ENCODE results near the gene SYCP1. TPM values are rescaled to one million over a fixed set of nuclear protein-coding genes. Genes with fewer than 3 reads are reported as not detected.
"Not testable (repeated sequence)": the region's sequence is repeated elsewhere in the genome, so short reads cannot be mapped to it uniquely, and the experiment has no call there.

Gene SYCP1
- total and polyA plus RNA-seq, 5 experiments from 2014 or later, result not detected

DNA sequence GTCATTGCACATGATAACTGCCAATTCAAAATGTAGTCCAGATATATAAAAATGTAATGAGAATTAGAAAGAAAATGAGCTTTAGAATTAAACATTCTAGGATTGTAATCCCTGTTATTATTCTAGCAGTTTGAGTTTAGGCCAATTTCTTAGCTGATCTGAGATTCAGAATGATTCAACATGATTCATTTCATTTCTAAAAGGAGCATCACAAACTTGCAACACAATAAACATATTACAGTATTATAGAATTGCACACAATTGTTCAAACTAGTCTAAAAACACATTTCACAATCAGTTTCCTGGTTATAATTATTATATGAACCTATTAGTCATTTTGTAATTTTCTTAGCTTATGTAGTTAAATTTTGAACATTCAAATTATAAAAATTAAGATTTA lies 131.6 kb downstream of the SYCP1 start:
- Mint-ChIP-seq H3K4me3 (no peak overlapping the region), H3K27me3 (peaks cover 0 to 15% (median 3%) of the 10 kb centered on the region in 5 donors), H3K27ac (no peak overlapping the region), H3K4me1 (no peaks in the 10 kb centered on the region), H3K36me3 (peaks cover 0 to 38% (median 35%) of the 10 kb centered on the region in 3 donors), H3K9me3 (peaks cover 18 to 59% (median 35%) of the 10 kb centered on the region in 9 donors)
- ATAC-seq (no peak), DNase-seq (no peak)
- POLR2A ChIA-PET, result no interaction called here

DNA sequence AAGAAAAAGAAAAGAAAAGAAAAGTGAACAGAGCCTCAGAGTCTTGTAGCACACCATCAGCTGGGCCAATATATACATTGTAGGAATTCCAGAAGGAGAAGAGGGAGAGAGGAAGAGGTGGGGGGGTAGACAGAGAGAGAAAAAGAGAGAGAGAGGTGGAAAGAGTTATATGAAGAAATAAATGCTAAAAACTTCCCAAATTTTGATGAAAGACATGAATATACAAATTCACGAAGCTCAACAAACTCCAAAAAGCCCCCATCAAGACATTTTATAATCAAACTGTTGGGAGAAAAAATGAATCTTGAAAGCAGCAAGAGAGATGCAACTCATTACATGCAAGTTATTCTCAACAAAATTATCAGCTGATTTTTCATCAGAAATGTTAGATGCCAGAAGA lies 133.4 kb downstream of the SYCP1 start:
- Mint-ChIP-seq H3K36me3 (peaks cover 0 to 24% (median 24%) of the 10 kb centered on the region in 3 donors), H3K27ac (peak overlapping the region in 1 of 10 donors; percentile 29), H3K27me3 (peaks cover 0 to 14% (median 3%) of the 10 kb centered on the region in 5 donors), H3K4me1 (no peaks in the 10 kb centered on the region), H3K9me3 (peaks cover 11 to 42% (median 23%) of the 10 kb centered on the region in 9 donors), H3K4me3 (no peak overlapping the region)
- ATAC-seq, result no peak
- POLR2A ChIA-PET, result no interaction called here
- no peak for DNase-seq

DNA sequence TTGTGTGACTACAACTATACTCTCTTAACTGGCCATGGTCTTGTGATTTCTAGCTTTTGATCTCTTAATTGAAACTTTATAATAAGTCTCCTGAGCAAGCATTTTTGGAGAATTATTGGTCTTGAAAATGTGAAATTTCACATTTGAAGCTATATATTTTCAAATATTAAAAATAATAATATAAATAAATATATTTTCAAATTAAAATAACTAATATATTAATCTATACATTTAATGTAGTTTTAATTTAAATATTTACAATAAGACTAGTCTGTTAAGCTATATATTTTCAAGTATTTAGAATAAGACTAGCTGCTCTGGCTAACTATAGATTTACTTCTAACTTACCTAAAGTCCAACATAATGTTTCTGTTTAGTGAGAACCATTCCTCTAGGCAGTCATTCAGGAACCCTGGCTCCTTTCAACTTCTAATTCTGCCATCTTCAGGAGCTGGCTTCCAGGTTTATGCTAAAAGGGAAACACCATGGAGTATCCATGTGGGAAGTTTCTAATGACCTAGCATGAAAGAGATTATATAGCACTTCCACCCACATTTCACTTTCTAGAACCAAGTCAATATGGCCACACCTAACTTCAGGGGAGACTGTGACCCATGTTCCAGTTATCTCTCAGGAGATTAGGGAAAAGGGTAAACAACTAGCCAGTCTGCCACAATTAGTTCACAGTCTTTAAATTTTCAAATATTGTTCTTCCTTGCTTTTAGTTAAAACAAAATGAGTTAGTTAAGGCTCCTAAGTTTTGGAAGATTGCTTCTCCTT lies 143.0 kb downstream of the SYCP1 start:
- H3K4me3 Mint-ChIP-seq, result no peak overlapping the region
- H3K9me3 Mint-ChIP-seq, result no peaks in the 10 kb centered on the region
- peaks cover 0 to 14% (median 0%) of the 10 kb centered on the region in 5 donors for H3K27me3 Mint-ChIP-seq
- DNase-seq (no peak), ATAC-seq (no peak)
- H3K27ac Mint-ChIP-seq, result no peak overlapping the region
- no peaks in the 10 kb centered on the region for H3K4me1 Mint-ChIP-seq
- POLR2A ChIA-PET, result no interaction called here
- H3K36me3 Mint-ChIP-seq, result no peaks in the 10 kb centered on the region

DNA sequence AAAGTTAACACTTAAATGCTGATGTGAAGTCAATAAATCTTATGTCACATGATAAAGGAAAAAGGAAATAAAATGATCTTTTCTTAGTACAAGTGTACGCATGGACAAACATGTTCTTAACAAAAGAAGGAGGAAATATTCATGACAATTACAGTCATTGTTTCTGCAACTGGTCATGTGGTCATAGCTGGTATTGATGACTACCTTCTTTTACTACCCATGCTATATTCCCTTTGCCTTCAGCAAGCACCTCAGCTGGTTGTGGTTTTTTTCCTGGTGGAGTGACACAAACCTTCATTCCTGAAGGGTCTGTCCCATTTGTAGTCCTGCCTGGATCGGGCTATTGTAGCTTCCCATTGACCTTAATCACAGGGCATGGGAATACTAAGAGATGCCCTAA lies 151.5 kb downstream of the SYCP1 start:
- DNase-seq (no peak), ATAC-seq (no peak)
- Mint-ChIP-seq H3K4me3 (no peak overlapping the region), H3K36me3 (peaks cover 0 to 4% (median 0%) of the 10 kb centered on the region in 3 donors), H3K27ac (no peak overlapping the region), H3K27me3 (peaks cover 5 to 21% (median 7%) of the 10 kb centered on the region in 5 donors), H3K4me1 (no peaks in the 10 kb centered on the region), H3K9me3 (no peaks in the 10 kb centered on the region)
- POLR2A ChIA-PET, result no interaction called here

DNA sequence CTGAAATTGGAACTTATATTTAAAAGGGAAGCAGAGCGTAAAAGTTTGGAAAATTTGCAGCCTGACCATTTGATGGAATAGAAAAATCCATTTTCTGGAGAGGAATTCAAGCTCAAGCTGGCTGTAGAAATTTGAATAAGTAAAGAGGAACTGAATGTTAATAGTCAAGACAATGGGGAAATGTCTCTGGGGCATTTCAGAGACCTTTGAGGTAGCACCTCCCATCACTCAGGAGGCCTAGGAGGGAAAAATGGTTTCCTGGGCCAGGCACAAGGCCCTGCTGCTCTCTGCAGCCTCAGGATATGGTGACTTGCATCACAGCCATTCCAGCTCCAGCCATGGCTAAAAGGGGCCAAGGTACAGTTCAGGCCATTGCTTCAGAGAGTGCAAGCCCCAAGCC lies 157.3 kb downstream of the SYCP1 start:
- POLR2A ChIA-PET, result no interaction called here
- Mint-ChIP-seq H3K4me3 (no peak overlapping the region), H3K27me3 (peaks cover 0 to 10% (median 1%) of the 10 kb centered on the region in 5 donors), H3K36me3 (no peaks in the 10 kb centered on the region), H3K27ac (no peak overlapping the region), H3K4me1 (no peaks in the 10 kb centered on the region), H3K9me3 (peaks cover 0 to 7% (median 0%) of the 10 kb centered on the region in 9 donors)
- ATAC-seq, result no peak
- no peak for DNase-seq

DNA sequence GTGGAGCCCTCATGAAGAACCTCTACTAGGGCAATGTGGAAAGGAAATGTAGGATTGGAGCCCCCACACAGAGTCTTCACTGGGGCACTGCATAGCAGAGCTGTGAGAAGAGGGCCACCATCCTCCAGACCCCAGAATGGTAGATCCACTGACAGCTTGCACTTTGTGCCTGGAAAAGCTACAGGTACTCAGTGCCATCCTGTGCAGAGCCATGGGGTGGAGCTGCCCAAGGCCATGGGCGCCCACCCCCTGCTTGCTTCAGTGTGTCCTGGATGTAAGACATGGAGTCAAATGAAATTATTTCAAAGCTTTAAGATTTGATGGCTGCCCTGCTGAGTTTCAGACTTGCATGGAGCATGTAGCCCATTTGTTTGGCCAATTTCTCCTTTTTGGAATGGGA lies 157.8 kb downstream of the SYCP1 start:
- Mint-ChIP-seq H3K27me3 (peaks cover 0 to 7% (median 1%) of the 10 kb centered on the region in 5 donors), H3K4me1 (no peaks in the 10 kb centered on the region), H3K4me3 (no peak overlapping the region), H3K36me3 (no peaks in the 10 kb centered on the region), H3K9me3 (peaks cover 0 to 7% (median 0%) of the 10 kb centered on the region in 9 donors), H3K27ac (no peak overlapping the region)
- POLR2A ChIA-PET, result no interaction called here
- ATAC-seq, result no peak
- DNase-seq, result no peak

DNA sequence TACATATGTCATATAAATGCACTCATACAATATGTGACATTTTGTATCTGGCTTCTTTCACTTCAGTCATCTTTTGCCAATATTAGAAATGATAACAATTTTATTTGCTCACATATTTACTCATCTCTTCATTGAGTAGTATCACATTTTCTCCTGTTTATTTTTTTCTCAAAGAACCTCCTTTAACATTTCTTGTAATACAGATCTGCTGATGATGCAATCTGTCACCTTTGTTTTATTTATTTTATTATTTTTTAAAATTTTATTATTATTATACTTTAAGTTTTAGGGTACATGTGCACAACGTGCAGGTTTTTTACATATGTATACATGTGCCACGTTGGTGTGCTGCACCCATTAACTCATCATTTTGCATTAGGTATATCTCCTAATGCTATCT lies 159.1 kb downstream of the SYCP1 start:
- ATAC-seq (no peak), DNase-seq (no peak)
- Mint-ChIP-seq H3K4me3 (no peak overlapping the region), H3K9me3 (peaks cover 0 to 7% (median 6%) of the 10 kb centered on the region in 9 donors), H3K27me3 (peaks cover 0 to 5% (median 0%) of the 10 kb centered on the region in 5 donors), H3K4me1 (no peaks in the 10 kb centered on the region), H3K36me3 (peaks cover 0 to 6% (median 0%) of the 10 kb centered on the region in 3 donors), H3K27ac (no peak overlapping the region)
- POLR2A ChIA-PET, result no interaction called here

DNA sequence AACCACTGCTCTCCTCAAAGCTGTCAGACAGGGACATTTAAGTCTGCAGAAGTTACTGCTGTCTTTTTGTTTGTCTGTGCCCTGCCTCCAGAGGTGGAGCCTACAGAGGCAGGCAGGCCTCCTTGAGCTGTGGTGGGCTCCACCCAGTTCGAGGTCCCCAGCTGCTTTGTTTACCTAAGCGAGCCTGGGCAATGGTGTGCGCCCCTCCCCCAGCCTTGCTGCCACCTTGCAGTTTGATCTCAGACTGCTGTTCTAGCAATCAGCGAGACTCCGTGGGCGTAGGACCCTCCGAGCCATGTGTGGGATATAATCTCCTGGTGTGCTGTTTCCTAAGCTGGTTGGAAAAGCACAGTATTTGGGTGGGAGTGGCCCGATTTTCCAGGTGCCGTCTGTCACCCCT lies 164.9 kb downstream of the SYCP1 start:
- H3K27ac Mint-ChIP-seq, H3K27me3 Mint-ChIP-seq, DNase-seq, ATAC-seq, H3K36me3 Mint-ChIP-seq, H3K9me3 Mint-ChIP-seq, H3K4me1 Mint-ChIP-seq, H3K4me3 Mint-ChIP-seq, POLR2A ChIA-PET: not testable (repeated sequence)

DNA sequence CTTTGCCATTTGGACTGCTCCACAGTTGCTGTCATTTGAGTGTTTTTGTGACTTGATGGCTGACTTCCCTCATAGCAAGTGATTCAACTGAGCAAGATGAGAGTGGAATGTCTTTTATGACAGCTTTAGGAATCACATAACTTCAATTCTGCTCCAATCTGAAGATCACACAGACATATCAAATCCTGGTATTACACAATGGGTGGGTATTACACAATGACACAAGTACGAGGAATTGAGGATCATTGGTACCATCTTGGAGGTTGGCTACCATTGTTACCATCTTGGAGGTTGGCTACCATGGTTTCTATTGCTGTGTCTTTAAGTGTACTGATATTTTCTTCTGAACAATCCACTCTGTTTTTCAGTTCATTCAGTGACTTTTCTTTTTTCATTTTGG lies 166.5 kb downstream of the SYCP1 start:
- peaks cover 0 to 10% (median 0%) of the 10 kb centered on the region in 3 donors for H3K36me3 Mint-ChIP-seq
- no peaks in the 10 kb centered on the region for H3K4me1 Mint-ChIP-seq
- peak overlapping the region in 1 of 10 donors; percentile 63 for H3K27ac Mint-ChIP-seq
- no peak for ATAC-seq
- H3K27me3 Mint-ChIP-seq, result peaks cover 8 to 10% (median 8%) of the 10 kb centered on the region in 5 donors
- POLR2A ChIA-PET, result no interaction called here
- no peak for DNase-seq
- peaks cover 0 to 10% (median 5%) of the 10 kb centered on the region in 9 donors for H3K9me3 Mint-ChIP-seq
- H3K4me3 Mint-ChIP-seq, result no peak overlapping the region

DNA sequence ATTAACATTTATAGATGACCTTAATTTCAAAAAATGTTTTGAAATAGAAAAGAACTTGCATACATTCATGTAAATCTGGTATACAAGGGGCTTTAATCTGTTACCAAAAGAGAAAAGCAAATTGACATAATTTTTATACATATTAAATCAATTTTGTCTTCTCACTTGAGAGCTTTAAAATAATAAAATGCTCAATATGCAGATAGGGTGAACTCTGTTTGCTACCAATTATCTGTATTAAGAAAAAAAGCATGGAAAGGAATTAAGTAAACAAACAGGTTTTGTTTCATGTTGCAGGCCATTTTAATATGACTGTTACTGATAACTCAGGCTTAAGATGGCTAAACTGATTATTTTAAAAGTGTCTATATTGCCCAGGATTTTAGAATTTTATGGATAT lies 168.9 kb downstream of the SYCP1 start:
- POLR2A ChIA-PET, result no interaction called here
- no peak for DNase-seq

DNA sequence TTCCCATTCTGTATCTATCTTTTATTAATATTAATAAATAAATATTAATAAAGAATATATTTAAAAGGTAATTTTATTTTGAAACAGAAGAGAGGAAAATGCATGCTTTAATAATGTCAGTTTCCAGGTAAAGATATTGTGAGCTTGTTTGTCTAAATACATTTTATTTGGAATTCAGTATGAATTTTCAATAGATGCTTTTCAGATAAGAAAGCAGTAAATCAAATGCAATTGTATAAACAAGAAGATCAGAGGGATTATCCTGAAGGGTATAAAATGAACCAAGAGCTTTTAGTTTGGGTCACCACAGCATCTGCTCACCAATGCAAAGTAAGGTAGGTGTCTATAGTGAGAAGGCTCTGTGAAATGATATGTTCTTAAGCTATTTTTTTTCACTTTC lies 174.9 kb downstream of the SYCP1 start, which contains the start of gene TSHB:
Gene TSHB (plus strand): TSS at position 301 of the 400 bp plus-strand sequence. CDS start 3,537 bp downstream, outside the sequence.
- Mint-ChIP-seq H3K4me3 (no peak within 1 kb of the TSS), H3K27ac (no peak within 1 kb of the TSS), H3K36me3 (no peaks in the 10 kb centered on the region), H3K9me3 (no peaks in the 10 kb centered on the region), H3K27me3 (peaks cover 0 to 2% (median 0%) of the 10 kb centered on the region in 5 donors), H3K4me1 (no peaks in the 10 kb centered on the region)
- POLR2A ChIA-PET, result no interaction called here
- ATAC-seq, result no peak
- no peak for DNase-seq

More for the DNA sequence above, 168.9 kb downstream of the SYCP1 start:
- Mint-ChIP-seq H3K27me3 (peaks cover 6 to 10% (median 8%) of the 10 kb centered on the region in 5 donors), H3K4me3 (no peak overlapping the region), H3K27ac (no peak overlapping the region), H3K9me3 (peaks cover 0 to 6% (median 2%) of the 10 kb centered on the region in 9 donors), H3K36me3 (peaks cover 0 to 6% (median 0%) of the 10 kb centered on the region in 3 donors), H3K4me1 (no peaks in the 10 kb centered on the region)
- no peak for ATAC-seq

DNA sequence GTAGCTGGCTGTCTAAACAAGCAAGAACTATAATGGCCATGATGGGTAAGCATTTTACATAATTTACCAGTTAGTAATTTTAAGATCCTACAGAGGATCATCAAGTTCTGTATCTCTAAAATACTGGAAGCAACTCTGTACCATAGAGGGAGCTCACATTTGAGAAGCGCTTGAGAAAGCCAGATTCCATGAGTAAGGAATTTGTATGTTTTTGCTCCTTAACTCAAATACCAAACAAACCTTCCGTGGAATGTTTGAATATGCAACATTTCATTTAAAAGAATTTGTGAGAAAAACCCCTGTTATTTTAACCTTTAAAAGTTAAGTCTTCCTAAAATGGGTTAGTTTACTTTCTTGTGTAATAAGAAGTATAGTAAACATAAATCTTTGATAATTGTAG lies 176.9 kb downstream of the SYCP1 start:
- H3K27ac Mint-ChIP-seq, result no peak overlapping the region
- no peak overlapping the region for H3K4me3 Mint-ChIP-seq
- H3K27me3 Mint-ChIP-seq, result peaks cover 0 to 2% (median 0%) of the 10 kb centered on the region in 5 donors
- no peaks in the 10 kb centered on the region for H3K9me3 Mint-ChIP-seq
- POLR2A ChIA-PET, result no interaction called here
- H3K36me3 Mint-ChIP-seq, result no peaks in the 10 kb centered on the region
- ATAC-seq (no peak), DNase-seq (no peak)
- H3K4me1 Mint-ChIP-seq, result no peaks in the 10 kb centered on the region

DNA sequence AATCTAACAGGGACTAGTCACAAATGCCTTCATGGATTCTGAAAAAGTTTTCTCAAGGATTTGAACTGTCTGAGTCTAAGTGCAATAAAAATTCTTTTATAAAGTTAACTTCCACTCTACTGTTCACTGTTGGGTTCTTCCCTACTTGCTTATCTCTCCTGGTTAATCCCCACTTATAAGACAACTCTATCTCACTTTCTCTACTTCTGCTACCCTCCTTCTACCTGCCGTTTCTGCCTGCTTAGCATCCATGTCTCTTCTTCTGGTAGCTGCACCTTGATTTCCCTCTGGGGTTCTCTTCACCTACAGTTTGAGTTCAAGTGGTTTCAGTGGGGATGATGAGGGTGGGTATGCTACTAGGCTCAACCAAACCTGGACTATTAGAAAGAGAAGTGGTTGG lies 181.0 kb downstream of the SYCP1 start:
- Mint-ChIP-seq H3K27ac (no peak overlapping the region), H3K36me3 (no peaks in the 10 kb centered on the region), H3K4me1 (no peaks in the 10 kb centered on the region)

More for the DNA sequence above, 181.0 kb downstream of the SYCP1 start:
- ATAC-seq (no peak), DNase-seq (no peak)
- Mint-ChIP-seq H3K27me3 (no peaks in the 10 kb centered on the region), H3K9me3 (peaks cover 0 to 2% (median 0%) of the 10 kb centered on the region in 9 donors), H3K4me3 (no peak overlapping the region)
- POLR2A ChIA-PET, result no interaction called here
